ENCODE data around the gene BMF. TPM values are rescaled to one million over a fixed set of nuclear protein-coding genes. Genes with fewer than 3 reads are reported as not detected.

BMF gene
- total and polyA plus RNA-seq, 2 of the 4 experiments (the other 2 are of a cell fraction) = 2.4 to 2.9 TPM

DNA sequence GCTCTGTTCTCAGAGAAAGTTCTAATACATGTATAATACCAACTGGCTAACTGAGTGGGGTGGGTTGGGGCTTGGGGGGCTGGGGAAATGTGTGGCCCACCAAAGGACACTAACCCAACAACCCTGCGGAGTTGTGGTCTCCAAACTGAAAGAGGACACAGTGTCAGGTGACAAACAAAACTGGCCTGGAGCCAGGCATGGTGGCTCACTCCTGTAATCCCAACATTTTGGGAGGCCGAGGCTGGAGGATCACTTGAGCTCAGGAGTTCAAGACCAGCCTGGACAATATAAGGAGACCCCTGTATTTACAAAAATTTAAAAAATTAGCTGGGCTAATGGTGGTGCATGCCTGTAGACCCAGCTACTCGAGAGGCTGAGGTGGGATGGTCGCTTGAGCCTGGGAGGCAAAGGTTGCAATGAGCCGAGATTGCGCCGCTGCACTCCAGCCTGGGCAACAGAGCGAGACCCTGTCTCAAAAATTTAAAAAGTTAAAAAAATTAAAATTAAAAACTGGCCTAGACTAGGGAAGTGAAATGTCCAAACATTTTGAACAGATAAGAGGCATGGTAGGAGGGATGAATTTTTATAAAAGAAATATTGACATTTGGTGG, 38.0 kb downstream of the BMF start:
- ChIA-PET POLR2A (ENCODE audit: unreplicated experiment) (no interaction called here), CTCF (no interaction called here)
- ATAC-seq (ENCODE audit: low read depth) = no peak
- H3K27ac ChIP-seq (ENCODE audit: insufficient read depth, low read length) = no peak overlapping the region
- no peak overlapping the region for H3K4ac ChIP-seq (ENCODE audit: low read depth, low read length)
- DNase-seq = no peak
- no peak overlapping the region for H3K23ac ChIP-seq (ENCODE audit: low read depth, low read length)
- intact Hi-C loops (cut with micrococcal nuclease) = loop anchor here (1.0 kb wide), 1 partner anchor 9 kb away; no protein-coding TSS in a partner anchor
- no peak overlapping the region for H4K8ac ChIP-seq (ENCODE audit: low read depth in 2 of 2, low read length in 2 of 2)
- WGBS, 2 experiments (ENCODE audit: extremely low coverage in 2 of 2, insufficient read length in 1 of 2) = 100% methylated on average over 1 of the region's 8 CpGs; no CpG with 5 or more reads in 1 of the 2 experiments
- no peak overlapping the region for H4K91ac ChIP-seq (ENCODE audit: insufficient read depth, low read depth, low read length)
- no peak overlapping the region for H2BK120ac ChIP-seq (ENCODE audit: low read depth, low read length)
- H3K56ac ChIP-seq (ENCODE audit: extremely low read depth, insufficient read depth, low read length) = no peak overlapping the region
- BruUV-seq (replicated peaks) = no TSS peak
- no peak overlapping the region for H3K14ac ChIP-seq (replicated peaks; ENCODE audit: low read depth, low read length)
- no peak overlapping the region for H2BK5ac ChIP-seq (ENCODE audit: low read depth, low read length, poor library complexity, severe bottlenecking)
- H3K9ac ChIP-seq (ENCODE audit: low read depth, low read length) = no peak overlapping the region
- H3K36me3 ChIP-seq (ENCODE audit: control insufficient read depth, insufficient read depth, low read length) = no peaks in the 10 kb centered on the region
- no peak overlapping the region for H4K5ac ChIP-seq (ENCODE audit: low read depth, low read length)
- no peak overlapping the region for H2AK9ac ChIP-seq (replicated peaks; ENCODE audit: low read depth, low read length, poor library complexity)
- no peak overlapping the region for H2AK5ac ChIP-seq (ENCODE audit: low read depth, low read length)
- in situ Hi-C loops (cut with MboI; ENCODE audit: low sequenced_read_pairs) = no loop called here
- H3K4me1 ChIP-seq (ENCODE audit: control insufficient read depth, insufficient read depth, low read length) = peaks cover 11% of the 10 kb centered on the region
- H3K79me1 ChIP-seq (ENCODE audit: low read depth in 1 of 2, low read length in 2 of 2) = no peaks in the 10 kb centered on the region
- H3K4me2 ChIP-seq (ENCODE audit: low read depth, low read length) = no peak overlapping the region
- H3K27me3 ChIP-seq (ENCODE audit: control insufficient read depth, insufficient read depth, low read length) = no peaks in the 10 kb centered on the region
- H2AFZ ChIP-seq (replicated peaks; ENCODE audit: low read length, poor library complexity) = no peak overlapping the region
- H2BK15ac ChIP-seq (ENCODE audit: low read depth, low read length) = no peak overlapping the region
- dilution Hi-C loops (cut with HindIII; ENCODE audit: low sequenced_read_pairs, unreplicated experiment) = no loop called here
- peaks cover 4% of the 10 kb centered on the region; the same call in 1 of the 2 replicates for H3K9me1 ChIP-seq (ENCODE audit: insufficient read depth, low read length)
- no peaks in the 10 kb centered on the region for H3K9me3 ChIP-seq (ENCODE audit: control insufficient read depth, insufficient read depth, low read length)
- no peak overlapping the region for H2BK20ac ChIP-seq (ENCODE audit: low read depth, low read length)
- no peak for TF ChIP-seq RAD21 (IDR thresholded peaks at IDR 0.05; ENCODE audit: low read length)
- no peak for TF ChIP-seq SMC3 (IDR thresholded peaks at IDR 0.05; ENCODE audit: low read depth, low read length)
- no peak for TF ChIP-seq BHLHE40 (IDR thresholded peaks at IDR 0.05; ENCODE audit: low read depth, low read length)
- TF ChIP-seq, protein P1, sequence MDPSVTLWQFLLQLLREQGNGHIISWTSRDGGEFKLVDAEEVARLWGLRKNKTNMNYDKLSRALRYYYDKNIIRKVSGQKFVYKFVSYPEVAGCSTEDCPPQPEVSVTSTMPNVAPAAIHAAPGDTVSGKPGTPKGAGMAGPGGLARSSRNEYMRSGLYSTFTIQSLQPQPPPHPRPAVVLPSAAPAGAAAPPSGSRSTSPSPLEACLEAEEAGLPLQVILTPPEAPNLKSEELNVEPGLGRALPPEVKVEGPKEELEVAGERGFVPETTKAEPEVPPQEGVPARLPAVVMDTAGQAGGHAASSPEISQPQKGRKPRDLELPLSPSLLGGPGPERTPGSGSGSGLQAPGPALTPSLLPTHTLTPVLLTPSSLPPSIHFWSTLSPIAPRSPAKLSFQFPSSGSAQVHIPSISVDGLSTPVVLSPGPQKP (IDR thresholded peaks at IDR 0.05; ENCODE audit: borderline replicate concordance, low read depth, low read length) = no peak
- no peak for TF ChIP-seq CHD1 (IDR thresholded peaks at IDR 0.05; ENCODE audit: low read depth, low read length)
- TF ChIP-seq FOS (IDR thresholded peaks at IDR 0.05; ENCODE audit: low read depth, low read length) = no peak
- no peak for TF ChIP-seq MAZ (IDR thresholded peaks at IDR 0.05; ENCODE audit: borderline replicate concordance, low read depth, low read length)
- no peak for TF ChIP-seq NFE2L2 (IDR thresholded peaks at IDR 0.05; ENCODE audit: low read depth, low read length)
- TF ChIP-seq POLR2A (IDR thresholded peaks at IDR 0.05; ENCODE audit: low read depth, low read length) = no peak
- no peak for TF ChIP-seq MXI1 (IDR thresholded peaks at IDR 0.05; ENCODE audit: borderline replicate concordance, low read depth, low read length)
- TF ChIP-seq MAFK (IDR thresholded peaks at IDR 0.05; ENCODE audit: low read depth, low read length) = no peak
- TF ChIP-seq RFX5 (IDR thresholded peaks at IDR 0.05; ENCODE audit: low read depth, low read length) = no peak
- TF ChIP-seq CEBPB (IDR thresholded peaks at IDR 0.05; ENCODE audit: low read depth, low read length) = no peak
- TF ChIP-seq CTCF (conservative IDR thresholded peaks at IDR 0.05; ENCODE audit: low read depth, low read length) = no peak
- TF ChIP-seq USF2 (IDR thresholded peaks at IDR 0.05; ENCODE audit: low read depth, low read length) = no peak
- no peak for TF ChIP-seq RCOR1 (IDR thresholded peaks at IDR 0.05; ENCODE audit: insufficient replicate concordance, low read length)
- H4K20me1 ChIP-seq (ENCODE audit: insufficient read depth, low read length) = no peaks in the 10 kb centered on the region
- no peak overlapping the region for H3K18ac ChIP-seq (ENCODE audit: low read depth, low read length)
- no peak overlapping the region for H3K4me3 ChIP-seq (ENCODE audit: insufficient read depth, low read depth, low read length)
